ENCODE measurements around the gene SYTL3.

The SYTL3 gene

DNA sequence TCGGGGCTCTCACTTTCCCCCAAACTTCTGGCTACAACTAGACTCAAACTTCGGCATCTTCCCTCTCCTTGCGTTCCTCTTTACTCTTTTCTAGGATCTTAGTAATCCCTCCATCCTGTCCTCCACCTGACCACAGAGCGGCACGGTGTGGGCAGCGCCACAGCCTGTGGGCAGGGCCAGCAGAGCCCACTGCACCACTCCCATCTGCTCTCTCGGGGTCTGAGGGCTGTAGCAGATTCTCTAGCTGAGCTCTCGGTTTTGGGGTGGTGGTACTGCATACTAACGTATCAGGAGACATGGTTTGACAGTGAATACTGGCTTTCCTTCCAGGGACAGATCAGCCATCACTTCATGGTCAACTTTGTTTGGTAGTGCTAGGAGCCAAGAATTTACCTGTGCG, 111.9 kb downstream of the SYTL3 start:
- DNase-seq (ENCODE audit: extremely low read depth, insufficient read length), result no peak
- TF ChIP-seq, protein P1, sequence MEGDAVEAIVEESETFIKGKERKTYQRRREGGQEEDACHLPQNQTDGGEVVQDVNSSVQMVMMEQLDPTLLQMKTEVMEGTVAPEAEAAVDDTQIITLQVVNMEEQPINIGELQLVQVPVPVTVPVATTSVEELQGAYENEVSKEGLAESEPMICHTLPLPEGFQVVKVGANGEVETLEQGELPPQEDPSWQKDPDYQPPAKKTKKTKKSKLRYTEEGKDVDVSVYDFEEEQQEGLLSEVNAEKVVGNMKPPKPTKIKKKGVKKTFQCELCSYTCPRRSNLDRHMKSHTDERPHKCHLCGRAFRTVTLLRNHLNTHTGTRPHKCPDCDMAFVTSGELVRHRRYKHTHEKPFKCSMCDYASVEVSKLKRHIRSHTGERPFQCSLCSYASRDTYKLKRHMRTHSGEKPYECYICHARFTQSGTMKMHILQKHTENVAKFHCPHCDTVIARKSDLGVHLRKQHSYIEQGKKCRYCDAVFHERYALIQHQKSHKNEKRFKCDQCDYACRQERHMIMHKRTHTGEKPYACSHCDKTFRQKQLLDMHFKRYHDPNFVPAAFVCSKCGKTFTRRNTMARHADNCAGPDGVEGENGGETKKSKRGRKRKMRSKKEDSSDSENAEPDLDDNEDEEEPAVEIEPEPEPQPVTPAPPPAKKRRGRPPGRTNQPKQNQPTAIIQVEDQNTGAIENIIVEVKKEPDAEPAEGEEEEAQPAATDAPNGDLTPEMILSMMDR (IDR thresholded peaks at IDR 0.05; ENCODE audit: insufficient read depth, low read length, poor library complexity, severe bottlenecking), result no peak
- no peak overlapping the region for H3K4me3 ChIP-seq (replicated peaks; ENCODE audit: low read depth, low read length)
- H3K36me3 ChIP-seq (ENCODE audit: control insufficient read depth, insufficient read depth, low read length), result peaks cover 15% of the 10 kb centered on the region
- H3K27me3 ChIP-seq (replicated peaks; ENCODE audit: control insufficient read depth, insufficient read depth, low read length), result no peaks in the 10 kb centered on the region

DNA sequence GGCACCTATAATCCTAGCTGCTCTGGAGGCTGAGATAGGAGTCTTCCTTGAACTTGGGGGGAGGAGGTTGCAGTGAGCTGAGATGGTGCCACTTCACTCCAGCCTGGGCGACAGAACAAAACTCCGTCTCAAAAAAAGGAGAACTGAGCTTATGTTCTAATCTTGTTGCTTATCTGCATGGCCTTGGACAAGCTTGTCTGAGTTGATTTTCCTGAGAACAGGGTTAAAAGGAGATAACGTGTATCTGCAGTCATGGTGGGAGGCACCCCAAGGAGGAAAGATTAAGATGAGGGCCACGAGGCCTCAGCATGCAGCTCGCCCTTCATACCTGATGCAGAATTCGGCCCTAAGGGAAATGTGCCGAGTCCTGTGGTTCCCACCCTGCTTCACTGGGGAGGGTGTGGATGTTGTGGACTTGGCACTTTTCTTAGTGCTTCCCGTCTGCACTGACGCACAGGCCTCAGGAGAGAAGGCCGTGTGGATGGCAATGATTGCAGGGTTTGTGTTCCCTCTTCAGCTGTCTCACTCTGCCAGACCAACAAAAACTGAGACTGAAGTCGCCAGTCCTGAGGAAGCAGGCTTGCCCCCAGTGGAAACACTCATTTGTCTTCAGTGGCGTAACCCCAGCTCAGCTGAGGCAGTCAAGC, 113.1 kb downstream of the SYTL3 start:
- H3K36me3 ChIP-seq (ENCODE audit: control insufficient read depth, insufficient read depth, low read length), result peaks cover 25% of the 10 kb centered on the region
- no peaks in the 10 kb centered on the region for H3K27me3 ChIP-seq (replicated peaks; ENCODE audit: control insufficient read depth, insufficient read depth, low read length)
- DNase-seq (ENCODE audit: extremely low read depth, insufficient read length), result no peak
- no peak overlapping the region for H3K4me3 ChIP-seq (replicated peaks; ENCODE audit: low read depth, low read length)
- TF ChIP-seq, protein P1 (IDR thresholded peaks at IDR 0.05; ENCODE audit: insufficient read depth, low read length, poor library complexity, severe bottlenecking), result no peak

GRCh38 chr6:158763434-158764182, 113.8 kb downstream of the SYTL3 start:
- Histone ChIP-seq H3K36me3 (ENCODE audit: control insufficient read depth, insufficient read depth, low read length) (peaks cover 29% of the 10 kb centered on the region), H3K27me3 (replicated peaks; ENCODE audit: control insufficient read depth, insufficient read depth, low read length) (no peaks in the 10 kb centered on the region), H3K4me3 (replicated peaks; ENCODE audit: low read depth, low read length) (no peak overlapping the region)
- DNase-seq (ENCODE audit: extremely low read depth, insufficient read length), result no peak
- TF ChIP-seq, protein P1 (IDR thresholded peaks at IDR 0.05; ENCODE audit: insufficient read depth, low read length, poor library complexity, severe bottlenecking), result no peak

GRCh38 chr6:158764183-158764849, 114.5 kb downstream of the SYTL3 start:
- no peak overlapping the region for H3K4me3 ChIP-seq (replicated peaks; ENCODE audit: low read depth, low read length)
- DNase-seq (ENCODE audit: extremely low read depth, insufficient read length), result no peak
- H3K36me3 ChIP-seq (ENCODE audit: control insufficient read depth, insufficient read depth, low read length), result peaks cover 36% of the 10 kb centered on the region
- TF ChIP-seq, protein P1 (IDR thresholded peaks at IDR 0.05; ENCODE audit: insufficient read depth, low read length, poor library complexity, severe bottlenecking), result no peak
- no peaks in the 10 kb centered on the region for H3K27me3 ChIP-seq (replicated peaks; ENCODE audit: control insufficient read depth, insufficient read depth, low read length)

- Histone ChIP-seq H3K4me3 (replicated peaks; ENCODE audit: low read depth, low read length) (no peak overlapping the region), H3K27me3 (replicated peaks; ENCODE audit: control insufficient read depth, insufficient read depth, low read length) (no peaks in the 10 kb centered on the region), H3K36me3 (ENCODE audit: control insufficient read depth, insufficient read depth, low read length) (peaks cover 43% of the 10 kb centered on the region)
- no peak for DNase-seq (ENCODE audit: extremely low read depth, insufficient read length)
- TF ChIP-seq, protein P1 (IDR thresholded peaks at IDR 0.05; ENCODE audit: insufficient read depth, low read length, poor library complexity, severe bottlenecking), result no peak
These were observed 115.1 kb downstream of the SYTL3 start for GRCh38 chr6:158764926-158765325.

All from GM06990 (cell line).